ENCODE results near the gene RAMP3. TPM values are rescaled to one million over a fixed set of nuclear protein-coding genes. Genes with fewer than 3 reads are reported as not detected.

The RAMP3 gene
- total and polyA plus RNA-seq, 10 of the 15 experiments (the other 5 are each of a cell fraction or from before 2014, with no cell fraction given), result not detected

DNA sequence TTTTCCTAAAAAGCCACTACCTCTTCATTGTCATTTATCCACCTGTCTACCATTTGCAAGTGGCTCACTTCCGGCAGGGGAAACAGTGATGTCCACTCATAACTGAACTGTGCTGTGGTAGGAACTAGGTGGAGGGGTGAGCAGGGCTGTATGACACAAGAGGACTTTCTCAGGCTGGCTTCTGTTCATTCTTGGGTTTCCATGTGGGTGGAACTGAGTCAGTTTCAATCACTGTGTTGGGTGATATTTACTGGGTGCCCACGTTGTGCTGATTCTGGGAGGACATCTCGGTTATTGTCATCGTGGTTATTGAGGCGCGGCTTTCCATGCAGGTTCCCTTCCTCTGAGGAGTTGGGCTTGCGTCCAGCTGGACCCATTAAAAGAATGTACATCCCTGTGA, 38.8 kb downstream of the RAMP3 start (continued):
- TF ChIP-seq, protein P1, sequence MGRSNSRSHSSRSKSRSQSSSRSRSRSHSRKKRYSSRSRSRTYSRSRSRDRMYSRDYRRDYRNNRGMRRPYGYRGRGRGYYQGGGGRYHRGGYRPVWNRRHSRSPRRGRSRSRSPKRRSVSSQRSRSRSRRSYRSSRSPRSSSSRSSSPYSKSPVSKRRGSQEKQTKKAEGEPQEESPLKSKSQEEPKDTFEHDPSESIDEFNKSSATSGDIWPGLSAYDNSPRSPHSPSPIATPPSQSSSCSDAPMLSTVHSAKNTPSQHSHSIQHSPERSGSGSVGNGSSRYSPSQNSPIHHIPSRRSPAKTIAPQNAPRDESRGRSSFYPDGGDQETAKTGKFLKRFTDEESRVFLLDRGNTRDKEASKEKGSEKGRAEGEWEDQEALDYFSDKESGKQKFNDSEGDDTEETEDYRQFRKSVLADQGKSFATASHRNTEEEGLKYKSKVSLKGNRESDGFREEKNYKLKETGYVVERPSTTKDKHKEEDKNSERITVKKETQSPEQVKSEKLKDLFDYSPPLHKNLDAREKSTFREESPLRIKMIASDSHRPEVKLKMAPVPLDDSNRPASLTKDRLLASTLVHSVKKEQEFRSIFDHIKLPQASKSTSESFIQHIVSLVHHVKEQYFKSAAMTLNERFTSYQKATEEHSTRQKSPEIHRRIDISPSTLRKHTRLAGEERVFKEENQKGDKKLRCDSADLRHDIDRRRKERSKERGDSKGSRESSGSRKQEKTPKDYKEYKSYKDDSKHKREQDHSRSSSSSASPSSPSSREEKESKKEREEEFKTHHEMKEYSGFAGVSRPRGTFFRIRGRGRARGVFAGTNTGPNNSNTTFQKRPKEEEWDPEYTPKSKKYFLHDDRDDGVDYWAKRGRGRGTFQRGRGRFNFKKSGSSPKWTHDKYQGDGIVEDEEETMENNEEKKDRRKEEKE (IDR thresholded peaks at IDR 0.05), result no peak
- TF ChIP-seq, protein P2, sequence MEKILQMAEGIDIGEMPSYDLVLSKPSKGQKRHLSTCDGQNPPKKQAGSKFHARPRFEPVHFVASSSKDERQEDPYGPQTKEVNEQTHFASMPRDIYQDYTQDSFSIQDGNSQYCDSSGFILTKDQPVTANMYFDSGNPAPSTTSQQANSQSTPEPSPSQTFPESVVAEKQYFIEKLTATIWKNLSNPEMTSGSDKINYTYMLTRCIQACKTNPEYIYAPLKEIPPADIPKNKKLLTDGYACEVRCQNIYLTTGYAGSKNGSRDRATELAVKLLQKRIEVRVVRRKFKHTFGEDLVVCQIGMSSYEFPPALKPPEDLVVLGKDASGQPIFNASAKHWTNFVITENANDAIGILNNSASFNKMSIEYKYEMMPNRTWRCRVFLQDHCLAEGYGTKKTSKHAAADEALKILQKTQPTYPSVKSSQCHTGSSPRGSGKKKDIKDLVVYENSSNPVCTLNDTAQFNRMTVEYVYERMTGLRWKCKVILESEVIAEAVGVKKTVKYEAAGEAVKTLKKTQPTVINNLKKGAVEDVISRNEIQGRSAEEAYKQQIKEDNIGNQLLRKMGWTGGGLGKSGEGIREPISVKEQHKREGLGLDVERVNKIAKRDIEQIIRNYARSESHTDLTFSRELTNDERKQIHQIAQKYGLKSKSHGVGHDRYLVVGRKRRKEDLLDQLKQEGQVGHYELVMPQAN (conservative IDR thresholded peaks at IDR 0.05), result no peak
- TF ChIP-seq CHD1 (IDR thresholded peaks at IDR 0.05; ENCODE audit: low read depth, low read length) (no peak), POLR2AphosphoS5 (IDR thresholded peaks at IDR 0.05; ENCODE audit: low read length) (no peak), CBX5 (IDR thresholded peaks at IDR 0.05; ENCODE audit: low read depth) (no peak), TBL1XR1 (IDR thresholded peaks at IDR 0.05; ENCODE audit: low read depth, low read length) (no peak), POLR2A (IDR thresholded peaks at IDR 0.05; ENCODE audit: low read depth, low read length) (no peak), ATF3 (IDR thresholded peaks at IDR 0.05; ENCODE audit: borderline replicate concordance, extremely low read depth, low read depth, low read length) (no peak), TCF12 (IDR thresholded peaks at IDR 0.05; ENCODE audit: low read depth, low read length) (0 out of 2 replicates have a peak, but pooled peaks have one; percentile 18), SMC3 (IDR thresholded peaks at IDR 0.05; ENCODE audit: borderline replicate concordance, low read length) (no peak), TCF3 (IDR thresholded peaks at IDR 0.05; ENCODE audit: borderline replicate concordance, insufficient read depth, low read depth, low read length) (0 out of 2 replicates have a peak, but pooled peaks have one; percentile 23), ZNF384 (IDR thresholded peaks at IDR 0.05; ENCODE audit: borderline replicate concordance, low read depth, low read length) (no peak), LARP7 (IDR thresholded peaks at IDR 0.05) (no peak), NR2C1 (IDR thresholded peaks at IDR 0.05) (no peak), MEF2A (IDR thresholded peaks at IDR 0.05; ENCODE audit: insufficient read depth, low read depth, low read length) (0 out of 2 replicates have a peak, but pooled peaks have one; percentile 31), RFX5 (IDR thresholded peaks at IDR 0.05; ENCODE audit: low read depth, low read length) (no peak)
- TF ChIP-seq, protein P3, sequence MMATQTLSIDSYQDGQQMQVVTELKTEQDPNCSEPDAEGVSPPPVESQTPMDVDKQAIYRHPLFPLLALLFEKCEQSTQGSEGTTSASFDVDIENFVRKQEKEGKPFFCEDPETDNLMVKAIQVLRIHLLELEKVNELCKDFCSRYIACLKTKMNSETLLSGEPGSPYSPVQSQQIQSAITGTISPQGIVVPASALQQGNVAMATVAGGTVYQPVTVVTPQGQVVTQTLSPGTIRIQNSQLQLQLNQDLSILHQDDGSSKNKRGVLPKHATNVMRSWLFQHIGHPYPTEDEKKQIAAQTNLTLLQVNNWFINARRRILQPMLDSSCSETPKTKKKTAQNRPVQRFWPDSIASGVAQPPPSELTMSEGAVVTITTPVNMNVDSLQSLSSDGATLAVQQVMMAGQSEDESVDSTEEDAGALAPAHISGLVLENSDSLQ (IDR thresholded peaks at IDR 0.05), result no peak
- TF ChIP-seq, protein P4, sequence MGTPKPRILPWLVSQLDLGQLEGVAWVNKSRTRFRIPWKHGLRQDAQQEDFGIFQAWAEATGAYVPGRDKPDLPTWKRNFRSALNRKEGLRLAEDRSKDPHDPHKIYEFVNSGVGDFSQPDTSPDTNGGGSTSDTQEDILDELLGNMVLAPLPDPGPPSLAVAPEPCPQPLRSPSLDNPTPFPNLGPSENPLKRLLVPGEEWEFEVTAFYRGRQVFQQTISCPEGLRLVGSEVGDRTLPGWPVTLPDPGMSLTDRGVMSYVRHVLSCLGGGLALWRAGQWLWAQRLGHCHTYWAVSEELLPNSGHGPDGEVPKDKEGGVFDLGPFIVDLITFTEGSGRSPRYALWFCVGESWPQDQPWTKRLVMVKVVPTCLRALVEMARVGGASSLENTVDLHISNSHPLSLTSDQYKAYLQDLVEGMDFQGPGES (IDR thresholded peaks at IDR 0.05), result no peak
- TF ChIP-seq, protein P5, sequence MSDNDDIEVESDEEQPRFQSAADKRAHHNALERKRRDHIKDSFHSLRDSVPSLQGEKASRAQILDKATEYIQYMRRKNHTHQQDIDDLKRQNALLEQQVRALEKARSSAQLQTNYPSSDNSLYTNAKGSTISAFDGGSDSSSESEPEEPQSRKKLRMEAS (IDR thresholded peaks at IDR 0.05; ENCODE audit: low read depth, low read length), result no peak
- TF ChIP-seq, protein P6, sequence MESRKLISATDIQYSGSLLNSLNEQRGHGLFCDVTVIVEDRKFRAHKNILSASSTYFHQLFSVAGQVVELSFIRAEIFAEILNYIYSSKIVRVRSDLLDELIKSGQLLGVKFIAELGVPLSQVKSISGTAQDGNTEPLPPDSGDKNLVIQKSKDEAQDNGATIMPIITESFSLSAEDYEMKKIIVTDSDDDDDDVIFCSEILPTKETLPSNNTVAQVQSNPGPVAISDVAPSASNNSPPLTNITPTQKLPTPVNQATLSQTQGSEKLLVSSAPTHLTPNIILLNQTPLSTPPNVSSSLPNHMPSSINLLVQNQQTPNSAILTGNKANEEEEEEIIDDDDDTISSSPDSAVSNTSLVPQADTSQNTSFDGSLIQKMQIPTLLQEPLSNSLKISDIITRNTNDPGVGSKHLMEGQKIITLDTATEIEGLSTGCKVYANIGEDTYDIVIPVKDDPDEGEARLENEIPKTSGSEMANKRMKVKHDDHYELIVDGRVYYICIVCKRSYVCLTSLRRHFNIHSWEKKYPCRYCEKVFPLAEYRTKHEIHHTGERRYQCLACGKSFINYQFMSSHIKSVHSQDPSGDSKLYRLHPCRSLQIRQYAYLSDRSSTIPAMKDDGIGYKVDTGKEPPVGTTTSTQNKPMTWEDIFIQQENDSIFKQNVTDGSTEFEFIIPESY (IDR thresholded peaks at IDR 0.05), result no peak

All from GM12878 (cell line).